C4-2B (cell line): ENCODE data around the gene ZBTB5.

ENCODE experiments used
- CTCF ChIP-seq: fragments of 450-650 bp; conservative IDR thresholded peaks from 2 replicates; pipeline ENCODE4 v1.5.1; 2017; ENCODE audit warnings: mild to moderate bottlenecking
- ZFX ChIP-seq: fragments of 450-650 bp; IDR thresholded peaks from 2 replicates; pipeline ENCODE4 v1.6.1; 2017

- TF ChIP-seq CTCF (no peak), ZFX (no peak)
Measured at GRCh38 chr9:37468620-37469019, 3.4 kb upstream of the ZBTB5 start.
